Caco-2 (cell line): ENCODE data around the gene ZMYND8. TPM values are rescaled to one million over a fixed set of nuclear protein-coding genes. Genes with fewer than 3 reads are reported as not detected.
"Not testable (repeated sequence)": the region's sequence is repeated elsewhere in the genome, so short reads cannot be mapped to it uniquely, and the experiment has no call there.

Source experiments
- BruUV-seq: library from RNA; stranded (reverse); fragments of 400-500 nt; replicated peaks from 2 replicates; lab custom pipeline; 2021; lab: Mats Ljungman, UMichigan
- CTCF ChIA-PET: fragments of 300-600 bp; sonication (Branson Sonifier 250); formaldehyde crosslinking; loops from one replicate; lab custom pipeline; 2022; ENCODE audit warnings: antibody characterized with exemption; lab: Charles Lee
- POLR2A ChIA-PET: fragments of 300-600 bp; sonication (Branson Sonifier 250); formaldehyde crosslinking; loops from one replicate; lab custom pipeline; 2022; ENCODE audit warnings: antibody characterized with exemption; lab: Charles Lee
- DNase-seq, 2 experiments: peaks; one replicate each; pipeline versions ENCODE4 v3.0.0 to v3.0.0-alpha.2; 2020 to 2022
- H3K27me3 ChIP-seq: replicated peaks from 2 replicates; pipeline ENCODE4 v1.6.0; 2011; ENCODE audit warnings: low read length; ENCODE audit not compliant: control insufficient read depth, insufficient read depth
- H3K36me3 ChIP-seq: 2 replicates; pipeline ENCODE4 v1.5.1; 2011; ENCODE audit warnings: low read length; ENCODE audit not compliant: control insufficient read depth, insufficient read depth
- H3K4me1 ChIP-seq: fragments of 250-450 bp; sonication (Bioruptor Pico); 2 replicates; pipeline ENCODE4 v1.5.1; 2020; ENCODE audit warnings: mild to moderate bottlenecking
- H3K4me3 ChIP-seq: 2 replicates; pipeline ENCODE4 v1.5.1; 2011; ENCODE audit warnings: low read depth, mild to moderate bottlenecking, control low read depth, low read length
- H3K9me3 ChIP-seq: fragments of 250-450 bp; sonication (Bioruptor Pico); 2 replicates; pipeline ENCODE4 v1.5.1; 2020; ENCODE audit warnings: mild to moderate bottlenecking, moderate library complexity
- H3K27ac Mint-ChIP-seq: one replicate; pipeline ENCODE4 v1.8.0; 2022; ENCODE audit warnings: mixed read lengths; ENCODE audit not compliant: unreplicated experiment
- H3K27me3 Mint-ChIP-seq: one replicate; pipeline ENCODE4 v1.8.0; 2022; ENCODE audit warnings: mixed read lengths; ENCODE audit not compliant: insufficient read depth, unreplicated experiment
- H3K36me3 Mint-ChIP-seq: one replicate; pipeline ENCODE4 v1.8.0; 2022; ENCODE audit warnings: mild to moderate bottlenecking, mixed read lengths; ENCODE audit not compliant: insufficient read depth, unreplicated experiment
- H3K4me1 Mint-ChIP-seq: one replicate; pipeline ENCODE4 v1.8.0; 2022; ENCODE audit warnings: low read depth, mixed read lengths; ENCODE audit not compliant: unreplicated experiment
- H3K4me3 Mint-ChIP-seq: one replicate; pipeline ENCODE4 v1.8.0; 2022; ENCODE audit warnings: mild to moderate bottlenecking, moderate library complexity, mixed read lengths; ENCODE audit not compliant: unreplicated experiment
- H3K9me3 Mint-ChIP-seq: one replicate; pipeline ENCODE4 v1.8.0; 2022; ENCODE audit warnings: mixed read lengths; ENCODE audit not compliant: unreplicated experiment
- CTCF ChIP-seq, 2 experiments: fragments of 200-600 bp in 1 of 2; IDR thresholded peaks; 1 replicate in 1 of 2; 2 replicates in 1 of 2; pipeline versions ENCODE4 v1.5.1 to v1.8.0; 2011 to 2022; ENCODE audit warnings: antibody characterized with exemption in 1 of 2, control low read depth in 1 of 2, inconsistent platforms in 1 of 2, low read depth in 1 of 2, low read length in 1 of 2, mild to moderate bottlenecking in 1 of 2, moderate library complexity in 1 of 2; ENCODE audit not compliant: insufficient read depth in 1 of 2, severe bottlenecking in 1 of 2, unreplicated experiment in 1 of 2
- intact Hi-C: fragments of 100-400 bp; cut with micrococcal nuclease; formaldehyde crosslinking; loops from one replicate; pipeline ENCODE4 v1.10.0; 2022; ENCODE audit not compliant: unreplicated experiment
- total RNA-seq: library from RNA; stranded (reverse); gene quantifications from 2 replicates; pipeline ENCODE4 v1.2.3, GENCODE V29; 2022

ZMYND8 gene
- total RNA-seq, 1 experiment from 2014 or later: 194 TPM

- intact Hi-C loops, H3K9me3 ChIP-seq, H3K4me3 ChIP-seq, H3K27me3 ChIP-seq, H3K36me3 Mint-ChIP-seq, BruUV-seq, H3K36me3 ChIP-seq, DNase-seq, POLR2A ChIA-PET, H3K4me3 Mint-ChIP-seq, H3K27ac Mint-ChIP-seq, H3K9me3 Mint-ChIP-seq, H3K27me3 Mint-ChIP-seq: not testable (repeated sequence)
- CTCF ChIA-PET: interaction anchor here (0.6 to 1.9 kb wide), 2 partner anchors 68 to 101 kb away, joined by 4 to 6 read pairs; no protein-coding TSS in a partner anchor
- H3K4me1 Mint-ChIP-seq: peaks cover 28% of the 10 kb centered on the region
- peaks cover 32% of the 10 kb centered on the region for H3K4me1 ChIP-seq
These were observed 17.6 kb upstream of the ZMYND8 start for GRCh38 chr20:47374121-47374520.

GRCh38 chr20:47373206-47373733 is 16.8 kb upstream of the ZMYND8 start:
- DNase-seq: no peak
- ChIA-PET POLR2A (interaction anchor here (0.8 to 5.4 kb wide), 8 partner anchors 15 to 173 kb away, joined by 3 to 140 read pairs (median 3); partner anchors contain the start of genes NCOA3 and ZMYND8), CTCF (interaction anchor here (0.7 to 1.9 kb wide), 10 partner anchors 11 to 102 kb away, joined by 3 to 38 read pairs (median 4); partner anchors contain the start of gene ZMYND8)
- Histone ChIP-seq H3K27me3 (no peaks in the 10 kb centered on the region), H3K4me3 (no peak overlapping the region), H3K9me3 (no peaks in the 10 kb centered on the region), H3K36me3 (no peaks in the 10 kb centered on the region), H3K4me1 (peaks cover 32% of the 10 kb centered on the region)
- H3K27me3 Mint-ChIP-seq: no peaks in the 10 kb centered on the region
- H3K36me3 Mint-ChIP-seq: peaks cover 8% of the 10 kb centered on the region
- no TSS peak for BruUV-seq
- intact Hi-C loops: loop anchor here (1.0 kb wide), 1 partner anchor 14 kb away; no protein-coding TSS in a partner anchor
- peak overlapping the region; percentile 52 for H3K4me3 Mint-ChIP-seq
- TF ChIP-seq CTCF (IDR thresholded peaks at IDR 0.05; ENCODE audit: insufficient read depth in 1 of 2, low read depth in 1 of 2, low read length in 1 of 2, severe bottlenecking in 1 of 2, unreplicated experiment in 1 of 2): no peak
- peaks cover 33% of the 10 kb centered on the region for H3K4me1 Mint-ChIP-seq
- H3K27ac Mint-ChIP-seq: peak overlapping the region; percentile 97
- H3K9me3 Mint-ChIP-seq: no peaks in the 10 kb centered on the region

GRCh38 chr20:47370850-47371782 is 14.6 kb upstream of the ZMYND8 start:
- DNase-seq: no peak
- peak overlapping the region; percentile 97 for H3K27ac Mint-ChIP-seq
- POLR2A ChIA-PET: interaction anchor here (5.4 kb wide), 1 partner anchor 12 kb away, joined by 140 read pairs; the partner anchor contains the start of gene ZMYND8
- Histone ChIP-seq H3K36me3 (no peaks in the 10 kb centered on the region), H3K9me3 (0 out of 2 replicates have a peak, but pooled peaks cover 5% of the 10 kb centered on the region), H3K4me1 (peaks cover 32% of the 10 kb centered on the region), H3K27me3 (no peaks in the 10 kb centered on the region), H3K4me3 (no peak overlapping the region)
- BruUV-seq: no TSS peak
- TF ChIP-seq CTCF (IDR thresholded peaks at IDR 0.05; ENCODE audit: insufficient read depth in 1 of 2, low read depth in 1 of 2, low read length in 1 of 2, severe bottlenecking in 1 of 2, unreplicated experiment in 1 of 2): no peak
- no peak overlapping the region for H3K4me3 Mint-ChIP-seq
- H3K27me3 Mint-ChIP-seq: no peaks in the 10 kb centered on the region
- H3K9me3 Mint-ChIP-seq: no peaks in the 10 kb centered on the region
- intact Hi-C loops: no loop called here
- peaks cover 8% of the 10 kb centered on the region for H3K36me3 Mint-ChIP-seq
- CTCF ChIA-PET: interaction anchor here (0.5 to 1.7 kb wide), 7 partner anchors 12 to 316 kb away, joined by 3 to 15 read pairs (median 4); no protein-coding TSS in a partner anchor
- H3K4me1 Mint-ChIP-seq: peaks cover 33% of the 10 kb centered on the region
